Stomach (tissue), 4 donors: ENCODE measurements around the gene TRAPPC6A.

ENCODE experiments used
- CTCF ChIP-seq, 7 experiments: fragments of 450-650 bp in 4 of 7; fragments of 200-600 bp in 3 of 7; sonication (generic) in 3 of 7; IDR thresholded peaks; one replicate each; pipeline ENCODE4 v1.5.1; 2016 to 2019; ENCODE audit warnings: antibody characterized with exemption in 7 of 7, control low read depth in 2 of 7, mild to moderate bottlenecking in 1 of 7
- EP300 ChIP-seq: sonication (generic); formaldehyde crosslinking; IDR thresholded peaks from one replicate; pipeline ENCODE4 v1.6.1; 2017; ENCODE audit warnings: antibody characterized with exemption
- POLR2A ChIP-seq, 4 donors: fragments of 450-650 bp; IDR thresholded peaks; one replicate each; pipeline ENCODE4 v1.6.1; 2016; ENCODE audit warnings: antibody characterized with exemption in 4 of 4, control low read depth in 2 of 4, mild to moderate bottlenecking in 1 of 4, moderate library complexity in 1 of 4

DNA sequence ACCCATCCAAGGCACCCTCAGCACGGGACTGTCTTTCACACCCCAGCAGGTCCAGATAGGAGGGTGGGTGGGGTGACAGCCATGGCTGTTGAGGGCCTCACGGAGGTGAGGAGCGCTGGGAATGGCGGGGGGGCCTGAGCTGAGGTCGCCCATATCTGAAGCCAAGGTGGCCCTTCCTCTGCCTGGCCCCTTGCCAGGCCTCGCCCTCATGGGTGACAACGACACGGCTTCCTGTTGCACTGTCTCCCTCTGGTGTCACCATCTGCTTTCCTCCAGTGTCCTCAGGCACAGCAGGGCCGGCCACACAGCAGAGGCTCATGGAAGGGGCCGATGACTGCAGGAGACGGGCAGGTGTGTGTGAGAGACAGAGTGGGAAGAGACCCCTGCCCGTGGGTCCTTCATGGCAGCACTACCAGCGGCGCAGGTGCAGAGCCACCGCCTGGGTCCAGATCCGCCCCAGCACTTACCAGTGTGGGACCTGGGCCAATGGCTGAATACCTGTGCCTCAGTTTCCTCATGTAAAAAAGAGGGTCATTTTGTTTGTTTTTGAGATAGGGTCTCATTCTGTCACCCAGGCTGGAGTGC is 9.2 kb downstream of the TRAPPC6A start:
- no peak for TF ChIP-seq CTCF (IDR thresholded peaks at IDR 0.05)
- no peak for TF ChIP-seq EP300
- TF ChIP-seq POLR2A (IDR thresholded peaks at IDR 0.05): no peak
